Heart right ventricle (tissue), 16 donors: ENCODE measurements around the gene DNAH6. TPM values are rescaled to one million over a fixed set of nuclear protein-coding genes. Genes with fewer than 3 reads are reported as not detected.

Source experiments
- ATAC-seq, 8 donors: fragments of 200-7000 bp; cut with Tn5 transposase; one replicate each; pipeline ENCODE4 v1.9.1; 2020; ENCODE audit warnings: mild to moderate bottlenecking in 8 of 8, moderate library complexity in 8 of 8, moderate number of reproducible peaks in 1 of 8
- DNase-seq, 2 donors: peaks; one replicate each; pipeline ENCODE4 v3.0.0-alpha.2; 2020
- H3K27ac ChIP-seq, 10 donors: fragments of 200-600 bp; sonication (generic) in 2 of 10; one replicate each; pipeline versions ENCODE4 v1.5.0 to v1.8.0; 2020 to 2022; ENCODE audit warnings: mild to moderate bottlenecking in 3 of 10
- H3K27me3 ChIP-seq, 7 donors: fragments of 200-600 bp; one replicate each; pipeline ENCODE4 v1.8.0; 2021 to 2022; ENCODE audit warnings: mild to moderate bottlenecking in 2 of 7
- H3K36me3 ChIP-seq, 9 donors: fragments of 200-600 bp; sonication (generic) in 1 of 9; one replicate each; pipeline versions ENCODE4 v1.5.0 to v1.8.0; 2020 to 2022; ENCODE audit warnings: mild to moderate bottlenecking in 2 of 9
- H3K4me1 ChIP-seq, 9 donors: fragments of 200-600 bp; sonication (generic) in 1 of 9; one replicate each; pipeline versions ENCODE4 v1.5.0 to v1.8.0; 2020 to 2022; ENCODE audit warnings: mild to moderate bottlenecking in 4 of 9
- H3K4me3 ChIP-seq, 10 donors: fragments of 200-600 bp; sonication (generic) in 2 of 10; one replicate each; pipeline versions ENCODE4 v1.5.0 to v1.8.0; 2020 to 2022; ENCODE audit warnings: mild to moderate bottlenecking in 7 of 10, moderate library complexity in 2 of 10
- H3K9me3 ChIP-seq, 11 donors: fragments of 200-600 bp in 10 of 11; sonication (generic) in 2 of 11; one replicate each; pipeline versions ENCODE4 v1.5.0 to v1.8.0; 2013 to 2022; ENCODE audit warnings: mild to moderate bottlenecking in 2 of 11, control low read depth in 1 of 11, moderate library complexity in 1 of 11
- WGBS, 2 donors: extraction: QIAGEN DNeasy Blood & Tissue Kit; methylation state at CpG; one replicate each; pipeline ENCODE4 v1.1.7; 2013; ENCODE audit warnings: inconsistent platforms in 1 of 2; 5-methylcytosine and 5-hydroxymethylcytosine counted together
- intact Hi-C, 10 donors: fragments of 100-400 bp; cut with DNase I; formaldehyde crosslinking; loops; one replicate each; pipeline versions ENCODE4 v1.11.1 to v1.14.2; 2022
- polyA plus RNA-seq, 2 donors: library from polyadenylated mRNA; stranded (reverse); fragments of 200-250 nt; gene quantifications; one replicate each; pipeline ENCODE4 v1.2.3, GENCODE V29; 2013
- total RNA-seq, 10 donors: library from RNA; stranded (reverse); fragmentation: NEBNext Ultra II Directional in 3 of 10; extraction: Animal tissue kit (Norgen Biotek cat#: 25700) in 3 of 10; gene quantifications; one replicate each; pipeline versions ENCODE4 v1.2.1 to v1.2.4, GENCODE V29; 2021 to 2023
- TF ChIP-seq, protein P1 (sequence below), 9 donors: fragments of 200-600 bp; sonication (generic) in 2 of 9; IDR thresholded peaks; one replicate each; pipeline versions ENCODE4 v1.5.0 to v1.8.0; 2021 to 2022; ENCODE audit warnings: antibody characterized with exemption in 9 of 9, mild to moderate bottlenecking in 5 of 9, moderate library complexity in 1 of 9
- donor health status: Arrhythmogenic right ventricular cardiomyopathy.
- donor health status: ischemic (EF 13 %, LVEDD 7.1; RV severe dilation, severe dysfunction).
- donor health status: healthy with polysubstance abuse.
- donor health status: DM: no; HTN: yes; CAD: no.
- donor health status: DM: no; HTN: no; CAD: no.
- donor health status: ischemic (EF 25% LVEDD 6.9; RV normal size, moderate dysfunction).
- donor health status: ischemic (EF 25% LVEDD 5.7; RV mildly dilated, moderate dysfunction).
- donor health status: healthy.
- donor health status: DM: yes; HTN: yes; CAD: no.
- donor health status: Ischemic cardiomyopathy.
- donor health status: ischemic (EF 35%, LVEDD 5.7; RV mildly dilated, moderate dysfunction).
- donor health status: nonischemic (EF 11% LVEDD 7.7; RV severe dilation, severe dysfunction).
- donor health status: DM: yes; HTN: yes; CAD: no.
- donor health status: PGD.
- donor health status: ischemic (EF 29% LVEDD 5.4; RV normal size, mild dysfunction).
- donor health status: nonischemic (EF 23%, LVEDD 6.1; RV moderate dilation, normal function).

The DNAH6 gene
- total and polyA plus RNA-seq, 12 donors = 0.03 to 0.49 (median 0.23) TPM; not detected in 1

DNA sequence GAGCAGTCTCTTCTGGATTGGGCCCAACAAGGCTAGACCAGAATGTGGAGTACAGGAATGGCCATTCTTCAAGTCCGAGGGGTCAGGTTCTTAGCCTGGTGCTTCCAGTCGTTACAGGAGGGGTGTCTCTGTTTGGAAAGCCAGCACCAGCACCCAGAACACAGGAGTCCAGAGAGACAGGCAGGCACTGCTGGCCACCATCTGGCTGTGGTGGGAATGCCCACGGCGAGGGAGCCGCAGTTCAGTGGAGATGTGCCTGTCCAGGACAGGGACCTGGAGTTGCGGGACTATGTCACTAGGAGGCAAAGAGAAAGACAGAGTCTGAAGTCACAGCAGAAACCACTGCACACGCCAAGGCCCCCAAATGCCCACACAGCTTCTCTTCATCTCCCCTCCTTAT, 305.5 kb downstream of the DNAH6 start:
- TF ChIP-seq, protein P1, sequence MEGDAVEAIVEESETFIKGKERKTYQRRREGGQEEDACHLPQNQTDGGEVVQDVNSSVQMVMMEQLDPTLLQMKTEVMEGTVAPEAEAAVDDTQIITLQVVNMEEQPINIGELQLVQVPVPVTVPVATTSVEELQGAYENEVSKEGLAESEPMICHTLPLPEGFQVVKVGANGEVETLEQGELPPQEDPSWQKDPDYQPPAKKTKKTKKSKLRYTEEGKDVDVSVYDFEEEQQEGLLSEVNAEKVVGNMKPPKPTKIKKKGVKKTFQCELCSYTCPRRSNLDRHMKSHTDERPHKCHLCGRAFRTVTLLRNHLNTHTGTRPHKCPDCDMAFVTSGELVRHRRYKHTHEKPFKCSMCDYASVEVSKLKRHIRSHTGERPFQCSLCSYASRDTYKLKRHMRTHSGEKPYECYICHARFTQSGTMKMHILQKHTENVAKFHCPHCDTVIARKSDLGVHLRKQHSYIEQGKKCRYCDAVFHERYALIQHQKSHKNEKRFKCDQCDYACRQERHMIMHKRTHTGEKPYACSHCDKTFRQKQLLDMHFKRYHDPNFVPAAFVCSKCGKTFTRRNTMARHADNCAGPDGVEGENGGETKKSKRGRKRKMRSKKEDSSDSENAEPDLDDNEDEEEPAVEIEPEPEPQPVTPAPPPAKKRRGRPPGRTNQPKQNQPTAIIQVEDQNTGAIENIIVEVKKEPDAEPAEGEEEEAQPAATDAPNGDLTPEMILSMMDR (IDR thresholded peaks at IDR 0.05) = no peak
- Histone ChIP-seq H3K9me3 (no peaks in the 10 kb centered on the region), H3K27ac (no peak overlapping the region), H3K4me3 (no peak overlapping the region), H3K4me1 (no peaks in the 10 kb centered on the region), H3K36me3 (no peaks in the 10 kb centered on the region), H3K27me3 (no peaks in the 10 kb centered on the region)
- WGBS, 2 donors = 89 to 93% methylated on average over 7 of the region's 7 CpGs
- no peak for DNase-seq
- intact Hi-C loops = no loop called here
- no peak for ATAC-seq

DNA sequence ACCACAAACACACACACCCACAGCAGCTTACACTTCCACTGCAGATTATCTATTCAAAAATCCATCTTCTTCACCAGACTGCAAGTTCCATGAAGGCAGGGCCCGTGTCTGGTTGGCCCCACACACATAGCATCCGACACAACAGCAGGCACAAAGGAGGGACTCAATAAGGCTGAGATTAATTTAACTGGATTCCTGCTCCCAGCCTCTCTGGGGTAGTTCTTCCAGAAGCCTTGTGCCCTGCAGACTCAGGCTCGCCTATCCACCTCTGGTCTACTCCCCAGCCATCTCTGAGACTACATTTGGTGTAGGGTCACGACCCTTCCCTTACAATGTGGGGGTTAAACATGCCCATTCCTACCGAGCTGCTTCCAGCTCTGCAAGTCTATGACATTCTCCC, 306.9 kb downstream of the DNAH6 start:
- intact Hi-C loops = no loop called here
- no peak overlapping the region for H3K4me3 ChIP-seq
- no peaks in the 10 kb centered on the region for H3K36me3 ChIP-seq
- WGBS, 2 donors = 80 to 84% methylated on average over 5 of the region's 5 CpGs
- no peak overlapping the region for H3K27ac ChIP-seq
- DNase-seq (no peak), ATAC-seq (no peak)
- H3K9me3 ChIP-seq = no peaks in the 10 kb centered on the region
- H3K4me1 ChIP-seq = no peaks in the 10 kb centered on the region
- H3K27me3 ChIP-seq = no peaks in the 10 kb centered on the region
- TF ChIP-seq, protein P1 (IDR thresholded peaks at IDR 0.05) = no peak

DNA sequence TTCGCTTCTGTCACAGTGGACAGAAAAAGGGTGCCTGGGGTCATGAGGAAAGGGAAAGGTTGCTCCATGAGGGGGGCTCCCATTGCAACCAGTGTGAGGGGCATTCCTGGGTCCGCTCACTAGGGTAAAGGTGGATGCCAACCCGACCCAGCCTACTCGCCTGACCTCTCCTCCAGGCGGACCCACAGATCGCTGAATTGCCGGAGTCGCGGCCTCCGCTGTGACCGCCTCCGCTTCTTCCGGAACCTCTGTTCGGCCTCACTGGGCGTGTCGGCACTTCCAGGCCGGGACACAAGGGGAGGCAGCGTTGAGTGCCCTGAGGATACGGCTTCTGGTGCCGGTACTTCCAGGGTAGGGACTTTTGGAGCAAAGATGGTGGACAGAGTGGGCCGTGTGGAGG, 307.5 kb downstream of the DNAH6 start:
- H3K36me3 ChIP-seq = no peaks in the 10 kb centered on the region
- no peaks in the 10 kb centered on the region for H3K27me3 ChIP-seq
- H3K27ac ChIP-seq = no peak overlapping the region
- WGBS, 2 donors = 95% methylated on average over 21 of the region's 21 CpGs
- ATAC-seq (no peak), DNase-seq (no peak)
- no peaks in the 10 kb centered on the region for H3K9me3 ChIP-seq
- TF ChIP-seq, protein P1 (IDR thresholded peaks at IDR 0.05) = no peak
- intact Hi-C loops = no loop called here
- H3K4me3 ChIP-seq = no peak overlapping the region
- peaks cover 0 to 6% (median 0%) of the 10 kb centered on the region in 9 donors for H3K4me1 ChIP-seq

DNA sequence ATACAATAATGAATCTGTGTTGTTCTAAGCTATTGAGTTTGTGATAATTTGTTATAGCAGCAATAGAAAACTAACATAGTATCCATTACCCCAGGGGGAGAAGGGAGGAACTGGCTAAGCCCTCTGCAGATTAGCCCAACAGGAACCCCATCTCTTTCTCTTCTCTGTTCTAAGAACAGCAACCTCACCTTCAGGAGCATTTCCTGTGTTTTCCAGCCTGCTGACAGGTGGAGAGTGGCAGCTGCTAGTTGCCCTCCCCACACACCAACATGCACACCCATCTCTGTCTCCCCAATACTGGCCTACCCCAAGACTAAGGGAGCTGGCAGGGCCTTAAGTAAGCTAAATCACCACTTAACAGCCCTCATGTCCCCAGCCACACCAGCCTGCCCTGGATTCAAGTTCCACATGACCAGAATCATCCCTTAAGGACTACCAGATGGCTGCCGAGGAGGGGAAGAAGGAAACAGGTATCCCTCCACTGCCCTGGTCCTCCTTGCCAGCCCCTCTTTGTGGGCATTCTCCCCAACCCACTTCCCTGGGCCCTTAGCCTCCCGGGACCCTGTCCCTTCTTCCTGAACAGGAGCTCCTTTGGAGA, 311.8 kb downstream of the DNAH6 start:
- Histone ChIP-seq H3K27me3 (no peaks in the 10 kb centered on the region), H3K9me3 (no peaks in the 10 kb centered on the region), H3K36me3 (no peaks in the 10 kb centered on the region), H3K4me3 (no peak overlapping the region), H3K27ac (no peak overlapping the region), H3K4me1 (peaks cover 0 to 34% (median 0%) of the 10 kb centered on the region in 9 donors)
- DNase-seq (no peak), ATAC-seq (no peak)
- TF ChIP-seq, protein P1 (IDR thresholded peaks at IDR 0.05) = no peak
- intact Hi-C loops = no loop called here
- WGBS, 2 donors = 78 to 85% methylated on average over 2 of the region's 2 CpGs
